ENCODE data around the gene YPEL1.
"Not testable (repeated sequence)": the region's sequence is repeated elsewhere in the genome, so short reads cannot be mapped to it uniquely, and the experiment has no call there.

YPEL1 gene

DNA sequence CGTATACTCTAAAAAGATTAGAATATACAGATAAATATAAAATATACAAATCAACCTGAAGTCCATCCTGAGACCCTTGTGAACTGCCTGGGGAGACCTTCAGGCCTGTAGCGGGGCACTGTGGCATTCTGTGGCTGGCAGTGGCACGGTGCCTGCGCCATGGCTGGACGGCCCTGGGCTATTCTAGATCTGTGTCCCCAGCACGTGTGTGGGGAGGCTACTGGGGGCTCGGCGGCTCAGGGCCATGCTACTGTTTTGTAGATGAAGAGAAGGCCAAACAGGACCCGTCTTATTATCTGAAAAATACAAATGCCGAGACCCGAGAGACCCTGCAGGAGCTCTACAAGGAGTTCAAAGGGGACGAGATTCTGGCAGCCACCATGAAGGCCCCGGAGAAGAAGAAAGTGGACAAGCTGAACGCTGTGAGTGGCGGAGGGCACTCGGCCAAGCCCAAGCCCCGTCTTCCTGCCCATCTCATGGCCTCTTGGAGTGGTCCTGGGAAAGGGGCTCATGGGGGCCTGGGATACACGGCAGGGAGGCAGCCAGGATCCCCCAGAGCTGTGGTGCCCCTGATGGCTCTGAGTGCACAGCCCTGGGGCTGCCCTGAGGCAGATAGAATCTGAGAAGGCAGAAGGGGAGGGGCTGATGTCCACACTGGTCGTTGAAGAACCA is 51.0 kb downstream of the YPEL1 start:
- Histone ChIP-seq H3K4me1 (ENCODE audit: control insufficient read depth, insufficient read depth, low read length) (no peaks in the 10 kb centered on the region), H3K27me3 (ENCODE audit: control insufficient read depth, insufficient read depth, low read length) (no peaks in the 10 kb centered on the region), H3K36me3 (ENCODE audit: control insufficient read depth, insufficient read depth, low read length) (peaks cover 43% of the 10 kb centered on the region), H3K9me3 (ENCODE audit: control insufficient read depth, insufficient read depth, low read length) (no peaks in the 10 kb centered on the region), H3K9ac (ENCODE audit: low read depth, low read length) (no peak overlapping the region), H3K4me3 (ENCODE audit: low read depth, low read length) (no peak overlapping the region)

DNA sequence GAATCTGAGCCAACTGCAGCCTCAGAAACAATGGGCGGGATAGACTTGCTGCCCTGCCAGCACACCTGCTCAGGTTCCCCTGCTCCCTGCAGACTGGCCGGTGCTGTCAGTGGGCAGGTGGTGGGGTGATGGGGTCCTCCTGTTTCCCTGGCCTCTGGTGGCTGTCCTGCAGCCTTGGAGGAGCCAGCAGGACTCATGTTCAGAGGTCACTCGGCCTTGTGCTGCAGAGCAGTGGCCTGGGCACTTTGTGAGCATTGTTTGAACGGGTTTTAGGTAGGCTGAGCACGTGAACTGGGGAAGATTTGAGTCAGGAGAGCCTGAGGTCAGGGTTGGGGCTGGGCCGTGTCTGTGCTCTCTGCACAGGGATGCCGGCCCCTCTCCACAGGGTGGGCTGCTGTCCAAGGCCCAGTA is 52.2 kb downstream of the YPEL1 start:
- no peaks in the 10 kb centered on the region for H3K27me3 ChIP-seq (ENCODE audit: control insufficient read depth, insufficient read depth, low read length)
- no peak overlapping the region for H3K9ac ChIP-seq (ENCODE audit: low read depth, low read length)
- H3K9me3 ChIP-seq (ENCODE audit: control insufficient read depth, insufficient read depth, low read length), result no peaks in the 10 kb centered on the region
- peaks cover 42% of the 10 kb centered on the region for H3K36me3 ChIP-seq (ENCODE audit: control insufficient read depth, insufficient read depth, low read length)
- no peak overlapping the region for H3K4me3 ChIP-seq (ENCODE audit: low read depth, low read length)
- H3K4me1 ChIP-seq (ENCODE audit: control insufficient read depth, insufficient read depth, low read length), result no peaks in the 10 kb centered on the region

DNA sequence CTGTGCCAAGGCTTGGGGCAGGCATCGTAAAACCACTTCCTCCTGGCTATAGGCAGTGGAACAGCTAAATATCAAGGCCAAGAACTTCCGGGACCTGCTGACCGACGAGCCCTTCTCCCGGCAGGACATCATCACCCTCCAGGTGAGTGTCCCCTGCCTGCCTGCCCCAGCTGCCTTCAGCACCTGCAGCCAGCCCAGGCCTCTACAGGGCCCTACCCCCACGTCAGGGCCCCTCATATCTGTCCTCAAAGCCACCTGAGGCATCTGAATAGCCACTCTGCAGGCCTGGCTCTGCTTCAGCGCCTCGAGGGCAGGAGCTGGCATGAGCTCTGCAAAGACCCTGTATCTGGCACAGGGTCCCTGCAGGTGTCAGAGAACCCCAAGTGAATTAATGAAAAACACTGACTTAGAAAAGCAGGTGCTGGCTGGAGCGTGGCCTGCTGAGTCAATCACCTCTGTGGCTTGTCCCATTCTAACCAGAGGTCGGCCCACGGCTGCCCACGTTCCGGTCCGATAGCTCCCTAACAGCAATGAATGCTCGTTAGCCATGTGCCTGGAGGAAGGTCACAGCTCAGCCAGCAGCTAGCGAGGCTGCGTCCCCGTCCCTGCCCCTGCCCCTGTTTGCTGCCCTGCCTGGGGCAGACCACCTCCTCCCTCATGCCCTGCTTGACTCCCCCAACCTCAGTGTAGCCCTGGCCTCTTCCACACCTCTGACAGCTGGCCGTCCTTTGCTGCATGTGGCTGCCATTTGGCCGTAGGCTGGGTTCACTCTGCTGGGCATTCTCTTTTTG is 53.0 kb downstream of the YPEL1 start:
- Histone ChIP-seq H3K9me3 (ENCODE audit: control insufficient read depth, insufficient read depth, low read length) (no peaks in the 10 kb centered on the region), H3K36me3 (ENCODE audit: control insufficient read depth, insufficient read depth, low read length) (peaks cover 36% of the 10 kb centered on the region), H3K4me3 (ENCODE audit: low read depth, low read length) (no peak overlapping the region), H3K4me1 (ENCODE audit: control insufficient read depth, insufficient read depth, low read length) (no peaks in the 10 kb centered on the region), H3K27me3 (ENCODE audit: control insufficient read depth, insufficient read depth, low read length) (no peaks in the 10 kb centered on the region), H3K9ac (ENCODE audit: low read depth, low read length) (no peak overlapping the region)

DNA sequence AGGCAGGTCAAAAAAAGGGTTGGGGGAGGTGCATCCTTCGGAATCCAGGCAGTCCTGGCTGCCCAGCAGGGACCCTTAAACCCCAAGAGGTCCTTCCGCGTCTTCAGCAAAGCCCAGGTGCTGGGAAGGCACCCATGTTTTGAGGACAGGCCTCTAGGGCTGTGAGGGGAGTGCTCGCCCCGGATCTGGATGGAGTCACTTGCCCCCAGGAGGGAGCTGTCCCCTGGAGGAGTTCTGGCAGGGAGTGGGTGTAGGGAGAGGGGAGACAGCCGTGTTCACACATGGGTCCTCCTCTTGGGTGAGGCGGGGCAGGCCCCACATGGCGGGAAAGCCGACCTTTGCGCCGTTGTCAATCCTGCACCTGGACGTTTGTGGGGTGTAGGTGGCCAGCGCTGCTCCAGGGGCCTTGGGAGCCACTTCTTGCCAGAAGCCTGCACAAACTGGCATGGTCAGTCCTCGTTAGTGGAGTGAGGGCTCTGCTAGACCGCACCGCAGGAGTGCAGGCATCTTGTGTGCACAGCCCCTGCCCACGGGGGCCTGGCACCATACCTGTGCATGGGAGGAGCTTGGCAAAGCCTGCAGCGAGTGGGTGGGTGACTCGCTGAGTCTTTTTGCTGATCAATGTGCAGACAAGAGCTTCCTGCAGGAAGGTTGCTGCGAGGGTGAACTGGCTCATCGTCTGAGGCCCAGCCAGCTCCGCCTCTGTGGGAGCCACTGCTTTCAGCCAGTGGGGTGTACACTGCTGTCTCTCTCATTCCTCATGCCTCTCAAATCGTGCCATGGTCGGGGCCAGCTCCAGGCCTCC is 53.8 kb downstream of the YPEL1 start:
- Histone ChIP-seq H3K4me3 (ENCODE audit: low read depth, low read length) (no peak overlapping the region), H3K4me1 (ENCODE audit: control insufficient read depth, insufficient read depth, low read length) (no peaks in the 10 kb centered on the region), H3K9ac (ENCODE audit: low read depth, low read length) (no peak overlapping the region), H3K36me3 (ENCODE audit: control insufficient read depth, insufficient read depth, low read length) (peaks cover 32% of the 10 kb centered on the region), H3K9me3 (ENCODE audit: control insufficient read depth, insufficient read depth, low read length) (no peaks in the 10 kb centered on the region), H3K27me3 (ENCODE audit: control insufficient read depth, insufficient read depth, low read length) (no peaks in the 10 kb centered on the region)

DNA sequence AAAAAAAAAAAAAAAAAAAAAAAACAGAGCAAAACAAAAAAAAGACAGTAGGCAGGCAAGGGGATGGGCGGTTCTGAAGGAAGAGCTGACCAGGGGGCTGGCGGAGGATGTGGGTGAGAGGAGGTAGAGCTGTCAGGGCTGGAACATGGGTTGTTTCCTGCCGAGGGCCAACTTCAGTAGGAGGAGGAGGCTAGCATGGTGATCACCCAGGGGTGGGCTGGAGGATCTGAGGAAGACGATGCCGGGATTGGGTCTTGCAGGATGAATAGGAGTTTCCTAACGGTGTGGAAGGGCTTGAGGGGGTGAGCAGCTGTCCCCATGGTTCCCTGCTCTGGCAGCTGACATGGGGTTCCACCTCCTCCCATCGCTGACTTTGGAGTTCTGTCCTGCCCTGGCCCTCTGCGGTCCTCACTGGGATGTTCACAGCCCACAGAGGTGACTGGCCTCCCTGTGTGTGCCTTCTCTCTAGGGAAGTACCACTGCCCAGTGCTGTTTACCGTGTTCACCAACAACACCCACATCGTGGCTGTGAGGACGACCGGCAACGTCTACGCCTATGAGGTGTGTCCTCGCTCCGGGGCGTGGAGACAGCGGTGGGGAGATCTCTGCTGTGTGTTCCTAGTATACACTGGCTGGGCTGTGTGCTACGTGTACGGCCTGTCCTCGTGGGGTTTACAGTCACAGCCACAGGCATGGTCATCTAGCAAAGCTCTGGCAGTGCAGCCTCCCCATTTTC is 54.6 kb downstream of the YPEL1 start:
- peaks cover 27% of the 10 kb centered on the region for H3K36me3 ChIP-seq (ENCODE audit: control insufficient read depth, insufficient read depth, low read length)

DNA sequence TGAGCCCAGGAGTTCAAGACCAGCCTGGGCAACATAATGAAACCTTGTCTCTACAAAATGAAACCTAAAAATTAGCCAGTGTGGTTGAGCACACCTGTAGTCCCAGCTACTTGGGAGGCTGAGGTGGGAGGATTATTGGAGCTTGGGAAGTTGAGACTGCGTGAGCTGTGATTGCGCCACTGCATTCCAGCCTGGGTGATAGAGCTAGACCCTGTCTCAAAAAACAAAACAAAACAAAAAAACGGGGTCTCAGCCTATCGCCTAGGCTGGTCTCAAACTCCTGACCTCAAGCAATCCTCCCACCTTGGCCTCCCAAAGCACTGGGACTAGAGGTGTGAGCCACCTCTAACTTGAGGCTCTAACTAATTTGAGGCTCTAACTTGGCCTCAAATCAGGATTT is 56.2 kb downstream of the YPEL1 start:
- Histone ChIP-seq H3K27me3 (ENCODE audit: control insufficient read depth, insufficient read depth, low read length) (no peaks in the 10 kb centered on the region), H3K9ac (ENCODE audit: low read depth, low read length) (no peak overlapping the region), H3K4me3 (ENCODE audit: low read depth, low read length) (no peak overlapping the region), H3K36me3 (ENCODE audit: control insufficient read depth, insufficient read depth, low read length) (peaks cover 33% of the 10 kb centered on the region), H3K4me1 (ENCODE audit: control insufficient read depth, insufficient read depth, low read length) (no peaks in the 10 kb centered on the region), H3K9me3 (ENCODE audit: control insufficient read depth, insufficient read depth, low read length) (no peaks in the 10 kb centered on the region)

More for the DNA sequence above, 54.6 kb downstream of the YPEL1 start:
- Histone ChIP-seq H3K9me3 (ENCODE audit: control insufficient read depth, insufficient read depth, low read length) (no peaks in the 10 kb centered on the region), H3K27me3 (ENCODE audit: control insufficient read depth, insufficient read depth, low read length) (no peaks in the 10 kb centered on the region), H3K9ac (ENCODE audit: low read depth, low read length) (no peak overlapping the region), H3K4me3 (ENCODE audit: low read depth, low read length) (no peak overlapping the region), H3K4me1 (ENCODE audit: control insufficient read depth, insufficient read depth, low read length) (no peaks in the 10 kb centered on the region)

DNA sequence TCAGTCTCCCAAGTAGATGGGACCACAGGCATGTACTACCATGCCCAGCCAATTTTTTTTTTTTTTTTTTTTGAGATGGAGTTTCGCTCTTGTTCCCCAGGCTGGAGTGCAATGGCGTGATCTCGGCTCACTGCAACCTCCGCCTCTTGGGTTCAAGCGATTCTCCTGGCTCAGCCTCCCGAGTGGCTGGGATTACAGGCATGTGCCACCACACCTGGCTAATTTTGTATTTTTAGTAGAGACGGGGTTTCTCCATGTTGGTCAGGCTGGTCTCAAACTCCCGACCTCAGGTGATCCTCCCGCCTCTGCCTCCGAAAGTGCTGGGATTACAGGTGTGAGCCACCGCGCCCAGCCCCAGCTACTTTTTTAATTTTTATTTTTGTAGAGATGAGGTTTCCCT is 56.8 kb downstream of the YPEL1 start:
- peaks cover 37% of the 10 kb centered on the region for H3K36me3 ChIP-seq (ENCODE audit: control insufficient read depth, insufficient read depth, low read length)
- H3K4me1 ChIP-seq (ENCODE audit: control insufficient read depth, insufficient read depth, low read length), result not testable (repeated sequence)

DNA sequence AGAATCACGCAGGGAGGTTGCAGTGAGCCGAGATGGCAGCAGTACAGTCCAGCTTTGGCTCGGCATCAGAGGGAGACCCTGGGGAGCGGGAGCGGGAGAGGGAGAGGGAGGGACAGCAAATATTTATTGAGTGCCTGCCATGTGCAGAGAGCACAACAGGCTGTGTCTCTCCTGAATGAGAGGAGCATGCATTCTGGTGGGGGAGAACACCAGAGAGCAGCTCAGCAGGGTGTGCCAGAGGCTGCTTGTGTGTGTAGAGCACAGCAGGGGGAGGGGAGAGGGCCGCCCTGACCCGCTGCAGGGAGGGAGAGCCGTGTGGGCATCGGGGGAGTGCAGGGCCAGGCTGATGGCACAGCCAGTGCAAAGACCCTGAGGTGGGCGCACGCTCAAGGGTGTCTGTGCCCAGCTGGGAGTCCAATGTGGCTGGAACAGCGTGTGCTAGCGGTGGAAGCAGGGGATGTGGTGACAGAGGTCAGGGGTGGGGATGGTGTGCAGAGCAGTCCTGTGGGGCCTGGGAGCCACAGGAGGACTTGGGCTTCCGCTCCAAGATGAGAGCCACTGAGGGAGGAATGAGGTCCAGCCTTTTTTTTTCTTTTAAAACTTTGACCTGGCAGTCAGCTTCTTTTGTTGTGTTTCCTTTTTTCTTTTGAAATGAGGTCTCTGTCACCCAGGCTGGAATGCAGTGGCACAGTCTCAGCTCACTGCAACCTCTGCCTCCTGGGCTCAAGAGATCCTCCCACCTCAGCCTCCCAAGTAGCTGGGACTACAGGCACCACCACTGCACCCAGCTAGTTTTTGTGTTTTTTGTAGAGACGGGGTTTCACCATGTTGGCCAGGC is 57.8 kb downstream of the YPEL1 start:
- peaks cover 36% of the 10 kb centered on the region for H3K36me3 ChIP-seq (ENCODE audit: control insufficient read depth, insufficient read depth, low read length)
- H3K4me3 ChIP-seq (ENCODE audit: low read depth, low read length), result no peak overlapping the region
- H3K4me1 ChIP-seq (ENCODE audit: control insufficient read depth, insufficient read depth, low read length), result no peaks in the 10 kb centered on the region

More for the DNA sequence above, 56.8 kb downstream of the YPEL1 start:
- H3K27me3 ChIP-seq (ENCODE audit: control insufficient read depth, insufficient read depth, low read length); H3K4me3 ChIP-seq (ENCODE audit: low read depth, low read length); H3K9ac ChIP-seq (ENCODE audit: low read depth, low read length); H3K9me3 ChIP-seq (ENCODE audit: control insufficient read depth, insufficient read depth, low read length): not testable (repeated sequence)

DNA sequence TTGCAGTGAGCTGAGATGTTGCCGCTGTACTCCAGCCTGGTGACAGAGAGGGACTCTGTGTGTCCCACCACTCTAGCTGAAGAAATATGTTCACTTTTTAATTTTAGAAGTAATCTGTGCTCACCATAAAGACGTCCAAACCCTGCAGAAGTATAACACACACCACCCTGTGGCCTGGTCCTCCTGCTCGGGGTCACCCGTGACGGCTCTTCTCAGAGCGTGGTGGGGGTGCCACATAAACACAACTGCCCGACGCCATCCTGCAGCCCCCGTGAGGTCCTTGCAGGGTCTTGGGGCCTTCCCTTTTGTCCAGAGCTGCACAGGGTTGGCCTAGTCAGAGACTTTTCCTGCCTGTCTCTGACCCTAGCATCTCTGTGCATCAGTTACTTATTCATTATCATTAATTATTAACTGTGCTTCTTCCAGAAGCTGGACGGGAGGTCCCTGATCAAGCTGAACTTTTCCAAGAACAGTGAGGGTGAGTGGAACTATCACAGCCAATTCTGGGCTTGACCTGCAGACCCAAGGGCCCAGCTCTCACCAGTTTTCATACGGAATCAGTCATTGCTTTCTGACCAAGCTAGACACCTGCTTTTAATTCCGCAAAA is 60.9 kb downstream of the YPEL1 start:
- no peaks in the 10 kb centered on the region for H3K4me1 ChIP-seq (ENCODE audit: control insufficient read depth, insufficient read depth, low read length)
- peaks cover 36% of the 10 kb centered on the region for H3K36me3 ChIP-seq (ENCODE audit: control insufficient read depth, insufficient read depth, low read length)
- no peak overlapping the region for H3K9ac ChIP-seq (ENCODE audit: low read depth, low read length)
- no peaks in the 10 kb centered on the region for H3K27me3 ChIP-seq (ENCODE audit: control insufficient read depth, insufficient read depth, low read length)
- H3K4me3 ChIP-seq (ENCODE audit: low read depth, low read length), result no peak overlapping the region
- no peaks in the 10 kb centered on the region for H3K9me3 ChIP-seq (ENCODE audit: control insufficient read depth, insufficient read depth, low read length)

More for the DNA sequence above, 57.8 kb downstream of the YPEL1 start:
- Histone ChIP-seq H3K9me3 (ENCODE audit: control insufficient read depth, insufficient read depth, low read length) (no peaks in the 10 kb centered on the region), H3K9ac (ENCODE audit: low read depth, low read length) (no peak overlapping the region), H3K27me3 (ENCODE audit: control insufficient read depth, insufficient read depth, low read length) (no peaks in the 10 kb centered on the region)

DNA sequence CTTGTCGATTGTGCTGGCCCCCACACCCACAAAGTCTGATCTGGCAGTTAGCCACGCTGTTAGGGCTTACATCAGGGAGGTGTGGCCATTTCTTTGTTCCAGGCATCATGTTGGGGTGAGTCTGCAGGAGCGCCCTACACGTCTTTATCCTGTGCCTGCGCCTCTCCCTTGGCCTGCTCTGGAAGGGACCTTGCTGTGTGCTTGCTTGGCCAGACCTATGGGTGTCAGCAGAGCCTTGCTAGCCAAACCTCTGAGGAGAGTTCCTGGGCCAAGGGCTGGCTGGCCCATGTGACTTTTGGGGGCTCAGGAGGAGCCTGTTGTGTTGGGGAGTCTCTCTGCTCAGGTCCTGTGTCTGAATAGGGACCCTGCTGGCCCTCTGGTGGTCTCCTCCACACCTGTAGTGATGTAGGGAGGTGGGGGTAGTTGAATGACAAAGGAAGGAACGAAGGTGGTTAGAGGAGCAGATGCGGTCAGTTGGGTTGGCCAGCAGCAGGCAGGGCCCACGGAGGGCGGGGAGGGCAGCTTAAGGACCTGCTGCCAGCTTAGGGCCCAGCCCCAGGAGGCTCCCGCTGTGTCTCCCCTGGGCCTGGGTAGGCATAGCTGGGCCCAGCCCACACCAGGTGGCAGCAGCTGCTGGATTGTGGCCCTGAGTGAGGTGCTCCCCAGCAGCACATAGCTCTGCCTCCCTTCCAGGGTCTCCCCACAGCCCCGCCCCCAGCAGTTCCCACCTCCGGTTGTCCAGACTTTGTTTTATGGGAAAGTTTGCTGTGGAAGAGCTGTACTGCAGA is 61.9 kb downstream of the YPEL1 start:
- H3K27me3 ChIP-seq (ENCODE audit: control insufficient read depth, insufficient read depth, low read length), result no peaks in the 10 kb centered on the region
- H3K36me3 ChIP-seq (ENCODE audit: control insufficient read depth, insufficient read depth, low read length), result peaks cover 36% of the 10 kb centered on the region
- H3K9ac ChIP-seq (ENCODE audit: low read depth, low read length), result no peak overlapping the region
- no peaks in the 10 kb centered on the region for H3K9me3 ChIP-seq (ENCODE audit: control insufficient read depth, insufficient read depth, low read length)
- no peaks in the 10 kb centered on the region for H3K4me1 ChIP-seq (ENCODE audit: control insufficient read depth, insufficient read depth, low read length)
- no peak overlapping the region for H3K4me3 ChIP-seq (ENCODE audit: low read depth, low read length)
